GM19025 (cell line): ENCODE data around the gene CYSTM1.

ENCODE experiments used
- ATAC-seq: cut with Tn5 transposase; IDR thresholded peaks from one replicate; pipeline ENCODE4 v1.9.1; 2021; ENCODE audit warnings: mild to moderate bottlenecking, low read depth, moderate library complexity; ENCODE audit not compliant: unreplicated experiment

The CYSTM1 gene

GRCh38 chr5:140230373-140230772 lies 55.4 kb downstream of the CYSTM1 start:
- ATAC-seq = no peak

- ATAC-seq = no peak
These were observed 57.7 kb downstream of the CYSTM1 start for GRCh38 chr5:140232731-140233130.

GRCh38 chr5:140234377-140234989 lies 59.5 kb downstream of the CYSTM1 start:
- no peak for ATAC-seq

GRCh38 chr5:140235791-140236551 lies 61.0 kb downstream of the CYSTM1 start:
- ATAC-seq = no peak

GRCh38 chr5:140236891-140237598 lies 62.1 kb downstream of the CYSTM1 start:
- no peak for ATAC-seq

GRCh38 chr5:140238756-140239155 lies 63.8 kb downstream of the CYSTM1 start:
- no peak for ATAC-seq

GRCh38 chr5:140239461-140239860 lies 64.5 kb downstream of the CYSTM1 start:
- ATAC-seq = peak; percentile 6

- peak; percentile 48 for ATAC-seq
These were observed 65.1 kb downstream of the CYSTM1 start for GRCh38 chr5:140239939-140240700.

- no peak for ATAC-seq
These were observed 66.2 kb downstream of the CYSTM1 start for GRCh38 chr5:140240987-140241706.

- no peak for ATAC-seq
These were observed 67.1 kb downstream of the CYSTM1 start for GRCh38 chr5:140242099-140242498.

- no peak for ATAC-seq
These were observed 68.0 kb downstream of the CYSTM1 start for GRCh38 chr5:140242890-140243585.

- ATAC-seq = no peak
These were observed 68.8 kb downstream of the CYSTM1 start for GRCh38 chr5:140243706-140244250.

GRCh38 chr5:140244525-140245025 lies 69.6 kb downstream of the CYSTM1 start:
- ATAC-seq = peak; percentile 54

GRCh38 chr5:140245341-140245740 lies 70.4 kb downstream of the CYSTM1 start:
- no peak for ATAC-seq

GRCh38 chr5:140245926-140246325 lies 70.9 kb downstream of the CYSTM1 start:
- no peak for ATAC-seq

GRCh38 chr5:140246378-140247122 lies 71.6 kb downstream of the CYSTM1 start:
- ATAC-seq = no peak

- ATAC-seq = no peak
These were observed 73.4 kb downstream of the CYSTM1 start for GRCh38 chr5:140248414-140248813.

- ATAC-seq = no peak
These were observed 74.5 kb downstream of the CYSTM1 start for GRCh38 chr5:140249536-140249935.
